Measurements from ENCODE around the gene IGHMBP2.

Gene IGHMBP2

DNA sequence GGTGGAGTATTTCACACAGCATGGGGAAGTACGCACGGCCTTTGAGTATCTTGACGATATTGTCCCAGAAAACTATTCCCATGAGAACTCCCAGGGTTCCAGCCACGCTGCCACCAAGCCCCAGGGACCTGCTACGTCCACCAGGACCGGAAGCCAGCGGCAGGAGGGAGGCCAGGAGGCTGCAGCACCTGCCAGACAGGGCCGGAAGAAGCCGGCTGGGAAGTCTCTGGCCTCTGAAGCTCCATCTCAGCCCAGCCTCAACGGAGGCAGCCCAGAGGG lies 32.6 kb downstream of the IGHMBP2 start:
- peaks cover 99% of the 10 kb centered on the region for H3K36me3 ChIP-seq
- no peaks in the 10 kb centered on the region for H3K9me3 ChIP-seq
- no peaks in the 10 kb centered on the region for H3K27me3 ChIP-seq
- no peak overlapping the region for H3K4me3 ChIP-seq (ENCODE audit: low read depth in 1 of 2, low read length in 1 of 2)
- H3K4me1 ChIP-seq (ENCODE audit: control insufficient read depth in 1 of 2, insufficient read depth in 1 of 2, low read depth in 1 of 2, low read length in 1 of 2) = peaks cover under 1 to 1% of the 10 kb centered on the region in 2 experiments
- H3K27ac ChIP-seq = no peak overlapping the region
- TF ChIP-seq, protein P1, sequence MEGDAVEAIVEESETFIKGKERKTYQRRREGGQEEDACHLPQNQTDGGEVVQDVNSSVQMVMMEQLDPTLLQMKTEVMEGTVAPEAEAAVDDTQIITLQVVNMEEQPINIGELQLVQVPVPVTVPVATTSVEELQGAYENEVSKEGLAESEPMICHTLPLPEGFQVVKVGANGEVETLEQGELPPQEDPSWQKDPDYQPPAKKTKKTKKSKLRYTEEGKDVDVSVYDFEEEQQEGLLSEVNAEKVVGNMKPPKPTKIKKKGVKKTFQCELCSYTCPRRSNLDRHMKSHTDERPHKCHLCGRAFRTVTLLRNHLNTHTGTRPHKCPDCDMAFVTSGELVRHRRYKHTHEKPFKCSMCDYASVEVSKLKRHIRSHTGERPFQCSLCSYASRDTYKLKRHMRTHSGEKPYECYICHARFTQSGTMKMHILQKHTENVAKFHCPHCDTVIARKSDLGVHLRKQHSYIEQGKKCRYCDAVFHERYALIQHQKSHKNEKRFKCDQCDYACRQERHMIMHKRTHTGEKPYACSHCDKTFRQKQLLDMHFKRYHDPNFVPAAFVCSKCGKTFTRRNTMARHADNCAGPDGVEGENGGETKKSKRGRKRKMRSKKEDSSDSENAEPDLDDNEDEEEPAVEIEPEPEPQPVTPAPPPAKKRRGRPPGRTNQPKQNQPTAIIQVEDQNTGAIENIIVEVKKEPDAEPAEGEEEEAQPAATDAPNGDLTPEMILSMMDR (IDR thresholded peaks at IDR 0.05) = no peak

DNA sequence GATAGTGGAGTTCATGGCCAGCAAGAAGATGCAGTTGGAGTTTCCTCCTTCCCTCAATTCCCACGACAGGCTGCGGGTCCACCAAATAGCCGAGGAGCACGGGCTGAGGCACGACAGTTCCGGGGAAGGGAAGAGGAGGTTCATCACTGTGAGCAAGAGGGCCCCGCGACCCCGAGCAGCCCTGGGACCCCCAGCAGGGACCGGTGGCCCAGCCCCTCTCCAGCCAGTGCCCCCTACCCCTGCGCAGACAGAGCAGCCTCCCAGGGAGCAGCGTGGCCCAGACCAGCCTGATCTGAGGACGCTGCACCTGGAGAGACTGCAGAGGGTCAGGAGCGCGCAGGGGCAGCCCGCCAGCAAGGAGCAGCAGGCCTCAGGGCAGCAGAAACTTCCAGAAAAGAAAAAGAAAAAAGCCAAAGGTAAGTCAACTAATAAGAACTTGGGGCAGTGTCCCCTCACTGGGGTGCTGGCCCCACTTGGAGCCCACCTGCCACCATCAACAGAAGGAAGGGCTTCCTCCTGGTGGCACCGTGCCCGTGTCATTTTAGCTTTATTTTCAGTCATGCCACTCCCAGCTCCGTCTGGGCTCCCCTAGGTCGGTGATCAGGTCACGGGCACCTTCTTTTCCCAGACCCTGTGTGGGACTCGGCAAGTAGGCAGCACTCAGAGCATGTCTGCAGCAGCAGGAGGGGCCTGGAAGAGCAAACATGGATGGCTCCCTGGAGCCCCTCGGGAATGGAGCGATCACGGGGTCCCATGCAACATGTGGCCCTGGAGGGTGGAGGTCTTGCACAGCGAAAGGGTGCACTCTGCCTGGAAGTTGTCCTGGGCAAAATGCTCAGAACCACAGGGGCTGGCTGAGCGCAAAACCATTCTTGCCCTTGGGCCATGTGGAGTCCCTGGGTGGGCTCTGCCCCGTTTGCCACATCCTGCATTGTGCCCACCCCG lies 33.3 kb downstream of the IGHMBP2 start:
- H3K27me3 ChIP-seq = no peaks in the 10 kb centered on the region
- H3K27ac ChIP-seq = no peak overlapping the region
- peaks cover 97% of the 10 kb centered on the region for H3K36me3 ChIP-seq

DNA sequence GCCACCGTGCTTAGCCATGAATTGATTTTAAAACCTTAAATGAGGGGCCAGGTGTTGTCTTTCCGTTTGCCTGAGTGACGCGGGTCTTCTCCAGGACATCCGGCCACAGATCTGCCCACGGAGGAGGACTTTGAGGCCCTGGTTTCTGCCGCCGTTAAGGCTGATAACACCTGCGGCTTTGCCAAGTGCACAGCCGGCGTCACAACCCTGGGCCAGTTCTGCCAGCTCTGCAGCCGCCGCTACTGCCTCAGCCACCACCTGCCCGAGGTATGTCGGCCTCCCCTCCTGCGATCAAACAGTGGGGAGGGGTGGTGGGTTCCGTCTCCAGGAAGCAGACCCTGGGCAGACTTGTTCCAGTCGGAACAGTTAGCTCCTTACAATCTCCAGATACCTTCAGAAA lies 34.4 kb downstream of the IGHMBP2 start:
- Histone ChIP-seq H3K36me3 (peaks cover 90% of the 10 kb centered on the region), H3K27me3 (no peaks in the 10 kb centered on the region), H3K27ac (no peak overlapping the region), H3K4me3 (ENCODE audit: low read depth in 1 of 2, low read length in 1 of 2) (no peak overlapping the region), H3K4me1 (ENCODE audit: control insufficient read depth in 1 of 2, insufficient read depth in 1 of 2, low read depth in 1 of 2, low read length in 1 of 2) (no peaks in the 10 kb centered on the region), H3K9me3 (no peaks in the 10 kb centered on the region)
- TF ChIP-seq, protein P1 (IDR thresholded peaks at IDR 0.05) = no peak

More for the DNA sequence above, 33.3 kb downstream of the IGHMBP2 start:
- H3K9me3 ChIP-seq = no peaks in the 10 kb centered on the region
- TF ChIP-seq, protein P1 (IDR thresholded peaks at IDR 0.05) = no peak
- H3K4me1 ChIP-seq (ENCODE audit: control insufficient read depth in 1 of 2, insufficient read depth in 1 of 2, low read depth in 1 of 2, low read length in 1 of 2) = no peaks in the 10 kb centered on the region
- H3K4me3 ChIP-seq (ENCODE audit: low read depth in 1 of 2, low read length in 1 of 2) = no peak overlapping the region

DNA sequence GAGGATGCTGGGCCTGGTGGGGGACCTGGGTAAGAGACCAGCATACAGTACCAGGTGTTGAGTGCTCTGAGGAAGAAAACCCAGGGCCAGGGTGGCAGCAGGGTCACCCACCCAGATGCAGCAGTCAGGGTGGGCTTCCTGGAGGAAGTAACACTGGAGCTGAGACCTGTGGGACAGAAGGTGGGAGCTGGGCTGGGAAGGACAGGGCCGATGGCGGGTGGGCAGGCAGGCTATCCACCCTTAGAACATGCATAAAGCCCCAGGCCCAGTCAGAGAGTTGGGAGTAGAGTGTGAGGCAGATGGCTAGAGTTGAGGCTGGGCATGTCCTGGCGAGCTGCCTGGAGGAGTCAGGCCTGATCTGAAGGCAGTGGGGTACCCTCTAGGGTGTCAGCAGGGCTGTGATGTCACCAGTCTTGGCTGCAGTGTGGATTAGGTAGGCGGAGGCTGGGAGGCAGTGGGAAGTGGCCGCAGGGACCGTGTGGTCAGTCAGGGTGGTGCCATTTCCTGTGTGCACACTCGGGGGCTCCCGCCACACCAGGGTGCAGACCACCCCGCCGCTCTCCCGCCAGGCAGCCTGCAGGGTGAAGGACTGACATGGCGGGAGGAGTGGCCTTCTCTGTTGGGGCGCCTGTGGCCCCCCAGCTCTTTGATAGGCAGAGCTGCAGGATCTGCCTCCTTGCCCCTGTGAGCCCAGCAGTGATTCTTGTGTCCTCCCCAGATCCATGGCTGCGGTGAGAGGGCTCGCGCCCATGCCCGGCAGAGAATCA lies 35.3 kb downstream of the IGHMBP2 start:
- Histone ChIP-seq H3K4me1 (ENCODE audit: control insufficient read depth in 1 of 2, insufficient read depth in 1 of 2, low read depth in 1 of 2, low read length in 1 of 2) (no peaks in the 10 kb centered on the region), H3K27ac (no peak overlapping the region), H3K4me3 (ENCODE audit: low read depth in 1 of 2, low read length in 1 of 2) (no peak overlapping the region), H3K27me3 (no peaks in the 10 kb centered on the region), H3K36me3 (peaks cover 81% of the 10 kb centered on the region), H3K9me3 (no peaks in the 10 kb centered on the region)
- TF ChIP-seq, protein P1 (IDR thresholded peaks at IDR 0.05) = no peak

DNA sequence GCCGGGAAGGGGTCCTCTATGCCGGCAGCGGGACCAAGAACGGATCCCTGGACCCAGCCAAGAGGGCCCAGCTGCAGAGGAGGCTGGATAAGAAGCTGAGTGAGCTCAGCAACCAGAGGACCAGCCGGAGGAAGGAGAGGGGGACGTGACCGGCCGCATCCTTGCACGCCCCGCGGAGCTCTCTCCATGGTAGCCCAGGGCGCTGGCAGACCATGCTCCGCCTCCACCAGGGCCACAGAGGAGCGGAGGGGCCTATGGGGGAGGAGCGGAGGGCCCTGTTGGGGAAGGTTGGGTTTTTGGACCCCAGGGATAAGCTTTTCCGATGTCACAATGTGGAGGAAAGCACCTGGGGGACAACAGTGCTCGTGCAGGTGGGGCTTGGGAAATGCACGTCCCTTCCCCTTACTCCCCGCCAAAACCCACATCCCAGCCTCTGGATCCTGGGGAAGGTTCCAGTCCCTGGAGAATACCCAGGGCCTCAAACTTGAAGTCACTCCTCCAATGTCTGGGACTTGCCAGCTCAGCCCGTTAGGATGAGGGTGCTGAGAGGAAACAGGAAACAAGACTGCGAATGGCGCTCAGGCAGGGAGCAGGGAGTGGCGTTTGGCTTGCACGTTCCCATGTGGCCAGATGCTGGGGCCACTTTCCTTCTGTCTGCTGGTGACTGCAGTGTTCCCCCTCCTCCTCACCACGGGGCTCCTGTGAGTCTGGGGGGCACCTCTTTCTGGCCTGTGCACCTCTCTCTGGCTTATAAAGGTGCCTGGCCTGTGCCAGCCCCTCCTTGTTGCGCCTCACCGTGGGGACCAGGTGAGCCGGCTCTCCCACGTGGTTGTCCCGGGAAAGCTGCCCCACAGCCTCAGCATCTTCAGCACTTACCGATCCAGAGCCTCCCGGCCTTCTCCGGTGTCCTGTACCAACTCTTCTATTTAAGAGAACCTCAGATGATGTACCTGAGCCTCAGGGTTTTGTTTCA lies 36.2 kb downstream of the IGHMBP2 start:
- Histone ChIP-seq H3K27me3 (no peaks in the 10 kb centered on the region), H3K4me3 (ENCODE audit: low read depth in 1 of 2, low read length in 1 of 2) (no peak overlapping the region), H3K27ac (no peak overlapping the region), H3K4me1 (ENCODE audit: control insufficient read depth in 1 of 2, insufficient read depth in 1 of 2, low read depth in 1 of 2, low read length in 1 of 2) (no peaks in the 10 kb centered on the region), H3K36me3 (peaks cover 72% of the 10 kb centered on the region), H3K9me3 (no peaks in the 10 kb centered on the region)
- TF ChIP-seq, protein P1 (IDR thresholded peaks at IDR 0.05) = no peak

Data from neutrophil (primary cell).